ENCODE results near the gene TCEAL3. TPM values are rescaled to one million over a fixed set of nuclear protein-coding genes. Genes with fewer than 3 reads are reported as not detected.
"Not testable (repeated sequence)": the region's sequence is repeated elsewhere in the genome, so short reads cannot be mapped to it uniquely, and the experiment has no call there.

The TCEAL3 gene
- polyA plus RNA-seq, 3 donors: 35.3 to 37.1 (median 35.6) TPM

DNA sequence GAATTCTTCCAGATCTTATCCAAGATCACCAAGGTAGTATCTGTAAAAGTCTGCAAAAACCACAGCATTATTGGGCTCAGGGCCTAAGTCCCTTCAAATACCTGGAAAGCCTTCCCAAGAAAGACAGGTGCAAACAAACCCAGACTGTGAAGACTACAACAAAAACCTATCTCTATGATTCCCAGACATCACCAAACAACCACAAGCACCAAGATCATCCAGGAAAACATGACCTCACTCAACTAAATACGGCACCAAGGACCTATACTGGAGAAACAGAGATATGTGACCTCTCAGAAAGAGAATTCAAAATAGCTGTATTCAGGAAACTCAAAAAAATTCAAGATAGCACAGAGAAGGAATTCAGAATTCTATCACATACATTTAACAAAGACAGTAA is 36.4 kb downstream of the TCEAL3 start:
- DNase-seq (ENCODE audit: extremely low read depth in 1 of 11, low read depth in 9 of 11, low spot score in 4 of 11): no peak

DNA sequence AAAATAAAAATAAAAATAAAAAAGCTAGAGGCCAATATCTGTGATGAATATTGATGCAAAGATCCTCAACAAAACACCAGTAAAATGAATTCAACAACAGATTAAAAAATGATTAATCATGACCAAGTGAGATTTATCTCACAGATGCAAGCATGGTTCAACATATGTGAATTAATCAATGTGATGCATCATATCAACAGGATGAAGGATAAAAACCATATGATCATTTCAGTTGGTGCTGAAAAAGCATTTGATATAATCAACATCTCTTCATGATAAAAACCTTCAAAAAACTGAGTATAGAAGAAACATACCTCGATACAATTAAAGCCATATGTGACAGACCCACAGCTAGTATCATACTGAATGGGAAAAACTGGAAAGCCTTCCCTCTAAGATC is 39.9 kb downstream of the TCEAL3 start:
- no peak for DNase-seq (ENCODE audit: extremely low read depth in 1 of 11, low read depth in 9 of 11, low spot score in 4 of 11)

DNA sequence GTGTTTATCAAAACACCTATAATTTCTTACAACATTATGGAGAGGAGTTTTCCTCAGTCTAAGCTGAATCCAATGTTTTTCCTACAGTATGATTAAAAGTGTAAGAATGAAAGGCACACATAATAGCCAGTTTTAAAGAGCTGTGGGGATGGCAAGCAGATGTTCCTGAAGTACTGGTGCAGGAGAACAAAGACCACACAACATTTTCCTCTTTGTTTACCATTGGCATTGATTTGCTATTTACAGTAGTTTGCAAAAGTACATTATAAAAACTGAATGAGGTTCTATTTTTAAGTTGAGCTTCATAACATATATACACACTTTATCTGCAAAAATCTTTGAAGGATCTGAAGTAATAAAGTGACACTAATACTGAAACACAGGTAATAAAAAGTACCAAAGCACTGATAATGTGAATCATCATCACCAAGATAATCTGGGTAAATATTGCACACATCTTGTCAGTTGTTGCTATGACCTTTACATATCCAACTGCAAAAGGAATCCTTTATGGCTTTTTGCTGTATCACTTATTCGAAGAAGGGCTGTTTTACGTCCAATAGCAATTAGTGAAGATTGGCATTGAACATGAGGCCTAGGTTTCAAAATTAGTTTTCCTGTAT is 43.5 kb downstream of the TCEAL3 start:
- no peak for DNase-seq (ENCODE audit: extremely low read depth in 1 of 11, low read depth in 9 of 11, low spot score in 4 of 11)

DNA sequence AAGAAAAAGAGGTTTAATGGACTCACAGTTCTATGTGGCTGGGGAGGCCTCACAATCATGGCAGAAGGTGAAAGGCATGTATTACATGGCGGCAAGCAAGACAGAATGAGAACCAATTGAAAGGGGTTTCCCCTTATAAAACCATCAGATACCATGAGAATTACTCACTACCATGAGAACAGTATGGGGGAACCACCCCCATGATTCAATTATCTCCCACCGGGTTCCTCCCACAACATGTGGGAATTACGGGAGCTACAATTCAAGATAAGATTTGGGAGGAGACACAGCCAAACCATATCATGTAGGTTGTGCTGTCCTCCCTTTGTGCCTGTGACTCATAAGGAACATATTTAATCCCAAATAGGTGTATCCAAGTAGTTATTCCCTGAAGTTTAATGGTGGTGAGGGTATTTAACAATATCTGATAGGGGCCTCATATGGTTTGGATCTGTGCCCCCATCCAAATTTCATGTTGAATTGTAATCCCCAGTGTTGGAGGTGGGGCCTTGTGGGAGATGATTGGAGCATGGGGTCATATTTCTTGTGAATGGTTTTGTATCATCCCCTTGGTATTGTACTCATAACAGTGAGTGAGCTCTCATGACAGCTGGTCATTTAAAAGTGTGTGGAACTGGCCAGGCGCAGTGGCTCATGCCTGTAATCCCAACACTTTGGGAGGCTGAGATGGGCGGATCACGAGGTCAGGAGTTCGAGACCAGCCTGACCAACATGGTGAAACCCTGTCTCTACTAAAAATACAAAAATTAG is 47.7 kb downstream of the TCEAL3 start:
- not testable (repeated sequence) for DNase-seq (ENCODE audit: extremely low read depth in 1 of 11, low read depth in 9 of 11, low spot score in 4 of 11)

DNA sequence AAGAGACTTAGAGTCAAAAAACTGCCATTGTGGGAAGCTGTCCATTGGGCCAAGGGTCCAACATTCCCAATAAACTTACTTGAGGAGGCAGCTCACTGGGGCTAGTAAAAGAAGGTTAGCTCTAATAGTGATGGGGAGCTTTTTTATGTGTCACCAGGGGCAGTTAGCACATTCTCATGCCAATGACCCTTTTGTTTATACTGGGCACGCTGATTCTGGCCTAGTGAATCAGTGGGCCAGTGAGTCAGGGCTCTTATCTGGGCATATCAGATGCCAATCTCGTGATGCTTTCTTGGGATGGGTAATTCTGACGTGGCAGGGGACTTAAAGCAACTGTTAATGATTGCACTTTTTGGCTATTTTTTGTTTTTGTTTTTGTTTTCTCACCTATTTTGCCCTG is 48.9 kb downstream of the TCEAL3 start:
- no peak for DNase-seq (ENCODE audit: extremely low read depth in 1 of 11, low read depth in 9 of 11, low spot score in 4 of 11)

DNA sequence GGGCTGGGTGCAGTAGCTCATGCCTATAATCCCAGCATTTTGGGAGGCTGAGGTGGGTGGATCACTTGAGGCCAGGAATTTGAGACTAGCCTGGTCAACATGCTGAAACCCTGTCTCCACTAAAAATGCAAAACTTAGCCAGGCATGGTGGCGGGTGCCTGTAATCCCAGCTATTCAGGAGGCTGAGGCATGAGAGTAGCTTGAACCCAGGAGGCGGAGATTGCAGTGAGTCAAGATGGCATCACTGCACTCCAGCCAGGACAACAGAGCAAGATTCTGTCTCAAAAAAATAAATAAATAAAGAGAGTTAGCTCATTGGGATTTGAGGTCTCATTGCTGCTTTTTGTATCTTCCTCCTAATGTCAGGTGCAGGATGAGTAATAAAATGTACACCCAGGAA is 49.3 kb downstream of the TCEAL3 start:
- DNase-seq (ENCODE audit: extremely low read depth in 1 of 11, low read depth in 9 of 11, low spot score in 4 of 11): not testable (repeated sequence)

DNA sequence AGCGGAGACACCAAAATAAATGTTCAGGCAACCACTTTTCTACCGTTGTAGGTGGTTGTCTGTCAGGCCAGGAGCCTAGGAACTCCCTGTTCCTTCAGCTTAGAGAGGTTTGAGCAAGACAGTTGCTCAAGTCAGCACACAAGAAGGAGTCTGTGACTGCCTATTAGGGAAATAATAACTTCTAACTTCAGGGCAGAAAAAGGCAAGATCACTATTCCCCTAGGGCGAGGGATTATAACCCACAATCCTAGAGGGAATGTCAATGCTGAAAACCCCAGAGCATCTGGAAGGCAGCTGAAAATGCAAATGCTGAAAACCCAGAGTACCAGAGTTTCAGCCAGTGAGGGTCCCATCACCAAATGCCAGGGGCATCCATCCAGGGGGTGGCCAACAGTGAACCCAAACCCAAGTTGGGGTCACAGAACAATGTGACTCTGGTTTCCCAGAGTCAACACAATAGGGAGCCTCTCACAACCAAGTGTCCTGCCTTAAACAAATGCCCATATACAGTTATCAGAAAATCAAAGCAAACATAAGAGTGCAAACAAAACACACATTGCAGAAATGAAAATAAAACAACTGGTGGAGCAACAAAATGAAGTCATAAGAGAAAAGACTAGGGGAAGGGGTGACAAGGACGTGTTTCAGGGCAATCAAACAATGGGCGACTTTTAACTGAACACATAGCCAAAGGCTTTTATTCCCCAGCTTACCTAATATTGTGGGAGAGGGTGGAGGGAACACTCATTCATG is 51.1 kb downstream of the TCEAL3 start:
- DNase-seq (ENCODE audit: extremely low read depth in 1 of 11, low read depth in 9 of 11, low spot score in 4 of 11): no peak

DNA sequence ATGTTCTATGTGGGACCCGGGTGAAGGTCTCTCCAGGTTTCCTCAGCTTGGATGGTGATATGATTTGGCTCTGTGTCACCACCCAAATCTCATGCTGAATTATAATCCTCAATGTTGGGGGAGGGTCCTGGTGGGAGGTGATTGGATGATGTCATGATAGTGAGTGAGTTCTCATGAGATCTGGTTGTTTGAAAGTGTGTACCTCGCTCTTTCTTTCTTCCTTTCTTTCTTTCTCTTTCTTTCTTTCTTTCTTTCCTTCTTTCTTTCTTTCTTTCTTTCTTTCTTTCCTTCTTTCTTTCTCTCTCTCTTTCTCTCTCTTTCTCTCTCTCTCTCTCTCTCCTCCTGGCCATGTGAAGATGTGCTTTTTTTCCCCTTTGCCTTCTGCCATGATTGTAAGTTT is 51.7 kb downstream of the TCEAL3 start:
- not testable (repeated sequence) for DNase-seq (ENCODE audit: extremely low read depth in 1 of 11, low read depth in 9 of 11, low spot score in 4 of 11)

Other genes with a start within 250 kb of the TCEAL3 start
- 100 to 1,000 TPM; 475 to 590 (median 586) TPM for gene BEX3, start 231.4 kb upstream of the TCEAL3 start, polyA plus RNA-seq (ENCODE audit: insufficient read length in 3 of 3)
- 1 to 10 TPM; 2.9 to 4.7 (median 3.4) TPM for gene RAB40A, start 88.5 kb upstream of the TCEAL3 start, polyA plus RNA-seq (ENCODE audit: insufficient read length in 3 of 3)
- gene TCEAL4, start 22.4 kb upstream of the TCEAL3 start, polyA plus RNA-seq (ENCODE audit: insufficient read length in 3 of 3): 100 to 1,000 TPM; 173 to 190 (median 180) TPM
- gene TCEAL1, start 21.0 kb downstream of the TCEAL3 start, polyA plus RNA-seq (ENCODE audit: insufficient read length in 3 of 3): 10 to 100 TPM; 28.3 to 29.7 (median 28.4) TPM
- 100 to 1,000 TPM; 307 to 357 (median 325) TPM for gene MORF4L2, start 78.7 kb downstream of the TCEAL3 start, polyA plus RNA-seq (ENCODE audit: insufficient read length in 3 of 3)
- gene TMEM31, start 102.9 kb downstream of the TCEAL3 start, polyA plus RNA-seq (ENCODE audit: insufficient read length in 3 of 3): 1 to 10 TPM in 2 of 3 donors, under 1 TPM in 1; 0.85 to 1.4 (median 1.2) TPM
- gene PLP1, start 168.9 kb downstream of the TCEAL3 start, polyA plus RNA-seq (ENCODE audit: insufficient read length in 3 of 3): 1 to 10 TPM; 4.4 to 9.6 (median 5.0) TPM
- 1 to 10 TPM; 2.3 to 2.6 (median 2.4) TPM for gene RAB9B, start 224.3 kb downstream of the TCEAL3 start, polyA plus RNA-seq (ENCODE audit: insufficient read length in 3 of 3)

All from renal cortex interstitium (tissue), 11 donors.